ENCODE data around the gene ISOC2.
A peak's percentile ranks its signal among the peaks of the same experiment; 100 is the strongest.

The ISOC2 gene

GRCh38 chr19:55476100-55476775 lies 14.8 kb upstream of the ISOC2 start, which contains the start of gene ZNF628:
Gene ZNF628 (plus strand): TSS chr19:55476617. CDS start chr19:55479911, 3,294 bp downstream.
- DNase-seq = peak; percentile 96

- no peak for DNase-seq
Observed at GRCh38 chr19:55474269-55475265, 13.1 kb upstream of the ISOC2 start.

- DNase-seq = no peak
Observed at GRCh38 chr19:55473225-55474012, 12.0 kb upstream of the ISOC2 start.

- DNase-seq = no peak
Observed at GRCh38 chr19:55472463-55472862, 11.0 kb upstream of the ISOC2 start.

GRCh38 chr19:55471266-55471665 lies 9.8 kb upstream of the ISOC2 start:
- no peak for DNase-seq

GRCh38 chr19:55468054-55468393 lies 6.6 kb upstream of the ISOC2 start:
- DNase-seq = no peak

GRCh38 chr19:55467236-55468053 lies 6.0 kb upstream of the ISOC2 start:
- no peak for DNase-seq

- DNase-seq = no peak
Observed at GRCh38 chr19:55466241-55466614, 4.8 kb upstream of the ISOC2 start.

- no peak for DNase-seq
Observed at GRCh38 chr19:55465460-55466240, 4.2 kb upstream of the ISOC2 start.

GRCh38 chr19:55464662-55465054 lies 3.2 kb upstream of the ISOC2 start, which contains the start of gene C19orf85:
Gene C19orf85 (minus strand): TSS chr19:55464751. CDS start chr19:55464554, 197 bp downstream.
- no peak for DNase-seq

- no peak for DNase-seq
Observed at GRCh38 chr19:55464039-55464661, 2.7 kb upstream of the ISOC2 start.

- DNase-seq = no peak
Observed at GRCh38 chr19:55463583-55464031, 2.2 kb upstream of the ISOC2 start.

- DNase-seq = no peak
Observed at GRCh38 chr19:55462722-55463121, 1.3 kb upstream of the ISOC2 start.

- no peak for DNase-seq
Observed at GRCh38 chr19:55461974-55462626, 658 bp upstream of the ISOC2 start.

GRCh38 chr19:55460670-55461258 lies 678 bp downstream of the ISOC2 start:
- DNase-seq = peak; percentile 51

GRCh38 chr19:55459950-55460657 lies 1.3 kb downstream of the ISOC2 start:
- DNase-seq = no peak

- no peak for DNase-seq
Observed at GRCh38 chr19:55459551-55459949, 1.9 kb downstream of the ISOC2 start.

GRCh38 chr19:55457683-55458457 lies 3.6 kb downstream of the ISOC2 start:
- no peak for DNase-seq

All from NCI-H2029 (cell line).